OCI-LY1 (cell line): ENCODE measurements around the gene NRCAM.

Experiments
- CTCF ChIP-seq: fragments of 200-600 bp; sonication (generic), shearing (Covaris generic); IDR thresholded peaks from 2 replicates; pipeline ENCODE4 v1.5.1; 2017; ENCODE audit warnings: mild to moderate bottlenecking, antibody characterized with exemption, low read length, moderate library complexity, mixed read lengths
- EZH2 ChIP-seq: fragments of 200-600 bp; sonication (generic), shearing (Covaris generic); IDR thresholded peaks from 2 replicates; pipeline ENCODE4 v1.8.0; 2017; ENCODE audit warnings: borderline replicate concordance, mixed run types, mild to moderate bottlenecking, antibody characterized with exemption, low read length, moderate library complexity, mixed read lengths

GRCh38 chr7:108299251-108299973 is 156.8 kb downstream of the NRCAM start:
- TF ChIP-seq CTCF = no peak
- no peak for TF ChIP-seq EZH2
